ENCODE results near the gene ARID5B. TPM values are rescaled to one million over a fixed set of nuclear protein-coding genes. Genes with fewer than 3 reads are reported as not detected.

The ARID5B gene
- total RNA-seq, 1 donor from 2014 or later, result 29.8 TPM

DNA sequence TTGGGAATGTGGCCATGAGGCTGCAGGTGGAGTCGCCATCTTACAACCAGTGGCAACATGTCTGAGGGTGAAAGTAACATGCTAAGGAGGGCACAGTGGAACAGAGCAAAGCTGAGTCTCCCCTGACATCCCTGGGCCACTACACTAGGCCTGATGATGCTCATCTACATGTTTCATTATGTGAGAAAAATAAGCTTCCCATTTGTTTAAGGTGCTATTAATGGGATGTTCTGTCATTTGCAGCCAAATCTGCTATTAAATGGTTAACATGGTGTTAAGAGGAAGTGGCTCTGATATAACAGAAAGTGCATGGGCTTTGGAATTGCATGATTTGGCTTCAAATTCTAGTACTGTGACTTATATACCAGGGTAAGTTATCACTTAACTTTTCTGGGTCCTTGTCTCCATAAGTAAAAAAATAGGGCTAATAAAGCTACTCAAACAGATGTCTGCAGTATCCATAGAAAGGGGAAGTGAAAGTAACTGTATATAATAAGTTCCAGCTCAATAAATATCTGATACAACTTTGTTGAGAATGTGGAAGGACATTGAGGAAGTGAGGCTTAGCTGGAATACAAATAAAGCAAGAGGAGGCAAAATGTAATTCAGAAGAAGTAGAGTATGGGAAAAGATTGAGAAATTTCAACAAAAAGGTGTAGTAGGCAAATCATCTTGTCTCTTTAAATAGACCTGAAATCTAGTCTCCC, 208.2 kb downstream of the ARID5B start:
- intact Hi-C loops (cut with DNase I), result no loop called here
- peaks cover 24% of the 10 kb centered on the region for H3K4me1 ChIP-seq
- DNase-seq (no peak), ATAC-seq (peak; percentile 41 to 42)
- TF ChIP-seq, protein P1, sequence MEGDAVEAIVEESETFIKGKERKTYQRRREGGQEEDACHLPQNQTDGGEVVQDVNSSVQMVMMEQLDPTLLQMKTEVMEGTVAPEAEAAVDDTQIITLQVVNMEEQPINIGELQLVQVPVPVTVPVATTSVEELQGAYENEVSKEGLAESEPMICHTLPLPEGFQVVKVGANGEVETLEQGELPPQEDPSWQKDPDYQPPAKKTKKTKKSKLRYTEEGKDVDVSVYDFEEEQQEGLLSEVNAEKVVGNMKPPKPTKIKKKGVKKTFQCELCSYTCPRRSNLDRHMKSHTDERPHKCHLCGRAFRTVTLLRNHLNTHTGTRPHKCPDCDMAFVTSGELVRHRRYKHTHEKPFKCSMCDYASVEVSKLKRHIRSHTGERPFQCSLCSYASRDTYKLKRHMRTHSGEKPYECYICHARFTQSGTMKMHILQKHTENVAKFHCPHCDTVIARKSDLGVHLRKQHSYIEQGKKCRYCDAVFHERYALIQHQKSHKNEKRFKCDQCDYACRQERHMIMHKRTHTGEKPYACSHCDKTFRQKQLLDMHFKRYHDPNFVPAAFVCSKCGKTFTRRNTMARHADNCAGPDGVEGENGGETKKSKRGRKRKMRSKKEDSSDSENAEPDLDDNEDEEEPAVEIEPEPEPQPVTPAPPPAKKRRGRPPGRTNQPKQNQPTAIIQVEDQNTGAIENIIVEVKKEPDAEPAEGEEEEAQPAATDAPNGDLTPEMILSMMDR (IDR thresholded peaks at IDR 0.05), result no peak
- no peaks in the 10 kb centered on the region for H3K36me3 ChIP-seq
- no peak overlapping the region for H3K27ac ChIP-seq
- no peak overlapping the region for H3K4me3 ChIP-seq
- no peaks in the 10 kb centered on the region for H3K9me3 ChIP-seq
- H3K27me3 ChIP-seq (ENCODE audit: low read depth), result no peaks in the 10 kb centered on the region

DNA sequence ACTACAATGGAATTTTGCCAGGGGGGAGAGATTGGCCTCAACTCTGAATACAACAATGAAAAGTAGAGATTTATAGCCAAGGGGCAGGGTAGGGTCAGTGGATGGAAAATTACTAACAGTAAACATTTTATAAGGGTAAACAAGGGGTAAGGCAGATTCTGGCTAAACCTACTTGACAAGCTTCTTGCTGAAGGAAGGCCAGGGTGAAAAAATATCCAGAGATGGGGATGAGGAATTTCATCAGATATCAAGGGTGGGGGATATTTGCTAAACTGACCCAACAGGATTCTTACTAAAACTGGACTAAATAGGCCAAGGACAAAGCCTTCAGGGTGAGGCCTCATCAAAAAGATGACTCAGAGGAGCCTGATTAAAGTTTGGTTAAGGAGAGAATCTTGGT, 210.8 kb downstream of the ARID5B start:
- ATAC-seq, result no peak
- H3K9me3 ChIP-seq, result no peaks in the 10 kb centered on the region
- no peaks in the 10 kb centered on the region for H3K27me3 ChIP-seq (ENCODE audit: low read depth)
- TF ChIP-seq, protein P1 (IDR thresholded peaks at IDR 0.05), result no peak
- H3K4me1 ChIP-seq, result peaks cover 24% of the 10 kb centered on the region
- no peak overlapping the region for H3K27ac ChIP-seq
- intact Hi-C loops (cut with DNase I), result no loop called here
- no peak overlapping the region for H3K4me3 ChIP-seq
- H3K36me3 ChIP-seq, result no peaks in the 10 kb centered on the region
- DNase-seq, result no peak

DNA sequence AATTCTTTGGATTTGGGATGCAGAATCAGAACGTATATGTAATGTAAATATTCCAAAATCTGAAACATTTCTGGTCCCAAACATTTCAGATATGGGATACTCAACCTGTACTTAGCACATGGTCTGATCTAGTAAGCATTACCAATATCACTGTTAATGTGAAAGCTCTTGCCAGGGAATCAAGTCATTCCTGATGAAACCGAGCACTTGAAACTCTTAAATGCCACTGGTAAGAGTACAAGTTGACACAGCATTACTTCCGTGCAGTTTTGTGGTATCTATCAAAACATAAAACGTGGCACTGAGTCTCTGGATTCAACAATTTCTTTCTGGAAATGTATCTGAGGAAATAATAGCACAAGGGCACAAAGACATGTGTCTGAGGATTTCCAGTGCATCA, 211.5 kb downstream of the ARID5B start:
- intact Hi-C loops (cut with DNase I), result no loop called here
- Histone ChIP-seq H3K9me3 (no peaks in the 10 kb centered on the region), H3K27ac (no peak overlapping the region), H3K27me3 (ENCODE audit: low read depth) (no peaks in the 10 kb centered on the region), H3K4me3 (no peak overlapping the region), H3K36me3 (no peaks in the 10 kb centered on the region), H3K4me1 (peaks cover 24% of the 10 kb centered on the region)
- TF ChIP-seq, protein P1 (IDR thresholded peaks at IDR 0.05), result no peak
- ATAC-seq (peak; percentile 42 to 72), DNase-seq (no peak)

DNA sequence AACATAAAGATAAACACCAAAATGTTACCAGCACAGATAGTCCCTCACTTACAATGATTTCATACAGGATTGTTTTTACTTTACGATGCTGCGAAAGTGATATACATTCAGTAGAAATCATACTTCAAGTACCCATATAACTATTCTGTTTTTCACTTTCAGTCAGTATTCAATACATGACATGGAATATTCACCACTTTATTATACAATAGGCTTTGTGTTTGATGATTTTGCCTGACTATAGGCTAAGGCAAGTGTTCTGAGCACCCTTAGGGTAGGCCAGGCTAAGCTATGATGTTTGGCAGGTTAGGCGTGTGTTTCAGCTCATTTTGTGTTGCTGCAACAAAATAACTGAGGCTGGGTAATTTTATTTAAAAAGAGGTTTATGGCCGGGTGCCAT, 212.2 kb downstream of the ARID5B start:
- TF ChIP-seq, protein P1 (IDR thresholded peaks at IDR 0.05), result no peak
- Histone ChIP-seq H3K36me3 (no peaks in the 10 kb centered on the region), H3K27me3 (ENCODE audit: low read depth) (no peaks in the 10 kb centered on the region), H3K4me3 (no peak overlapping the region), H3K9me3 (no peaks in the 10 kb centered on the region), H3K27ac (no peak overlapping the region), H3K4me1 (peaks cover 20% of the 10 kb centered on the region)
- DNase-seq (no peak), ATAC-seq (no peak)
- intact Hi-C loops (cut with DNase I), result no loop called here

DNA sequence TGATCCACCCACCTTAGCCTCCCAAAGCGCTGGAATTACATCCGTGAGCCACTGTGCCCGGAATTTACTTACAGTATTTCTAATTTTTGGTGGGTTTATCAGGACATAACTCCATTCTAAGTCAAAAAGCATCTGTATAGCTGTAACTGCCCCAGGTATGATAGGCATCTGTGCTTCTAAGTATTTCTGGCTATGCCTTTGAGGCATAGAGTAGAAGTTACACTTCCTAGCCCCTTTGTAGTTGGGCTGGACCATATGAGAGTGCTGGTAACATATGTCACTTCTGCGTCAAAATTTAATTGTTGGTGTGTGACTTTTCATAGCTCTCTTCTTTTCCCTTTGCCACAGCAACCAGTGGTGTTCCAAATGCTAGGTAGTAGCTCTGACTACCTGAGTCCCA, 213.8 kb downstream of the ARID5B start:
- Histone ChIP-seq H3K4me3 (no peak overlapping the region), H3K36me3 (no peaks in the 10 kb centered on the region), H3K9me3 (no peaks in the 10 kb centered on the region), H3K27ac (no peak overlapping the region), H3K4me1 (peaks cover 3% of the 10 kb centered on the region), H3K27me3 (ENCODE audit: low read depth) (no peaks in the 10 kb centered on the region)
- TF ChIP-seq, protein P1 (IDR thresholded peaks at IDR 0.05), result no peak
- intact Hi-C loops (cut with DNase I), result no loop called here
- ATAC-seq (no peak), DNase-seq (no peak)
